ENCODE data around the gene FPR2.

DNA sequence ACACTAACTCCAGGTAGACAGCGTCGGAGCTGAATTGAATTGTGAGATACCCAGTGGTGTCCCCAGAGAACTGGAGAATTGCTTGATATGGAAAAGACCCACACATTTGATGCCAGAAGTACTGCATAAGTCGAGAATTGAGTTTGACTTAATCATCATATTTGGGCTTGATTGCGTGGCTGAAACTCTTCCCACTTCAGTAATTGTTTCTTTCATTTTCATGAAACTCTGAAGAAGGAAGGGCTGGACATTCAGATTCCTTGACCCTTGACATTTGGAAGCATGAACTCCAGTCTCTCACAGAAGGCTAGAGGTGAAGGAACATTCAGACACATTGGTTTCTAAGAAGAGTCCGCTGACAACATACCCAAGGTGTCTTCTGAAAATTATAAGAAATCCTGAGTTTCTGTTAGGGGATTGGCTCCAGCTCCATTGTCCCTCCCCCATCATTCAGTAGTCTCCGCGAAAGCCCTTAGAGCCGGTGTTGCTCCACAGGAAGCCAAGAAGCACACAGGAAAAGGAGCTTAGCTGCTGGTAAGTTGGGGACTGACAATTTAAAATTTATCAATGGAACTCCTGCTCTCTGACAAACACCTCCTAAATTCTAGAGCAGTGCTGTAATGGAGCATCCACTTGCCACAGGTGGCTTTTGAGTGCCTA, at the start of gene FPR2:
- TF ChIP-seq, protein P1, sequence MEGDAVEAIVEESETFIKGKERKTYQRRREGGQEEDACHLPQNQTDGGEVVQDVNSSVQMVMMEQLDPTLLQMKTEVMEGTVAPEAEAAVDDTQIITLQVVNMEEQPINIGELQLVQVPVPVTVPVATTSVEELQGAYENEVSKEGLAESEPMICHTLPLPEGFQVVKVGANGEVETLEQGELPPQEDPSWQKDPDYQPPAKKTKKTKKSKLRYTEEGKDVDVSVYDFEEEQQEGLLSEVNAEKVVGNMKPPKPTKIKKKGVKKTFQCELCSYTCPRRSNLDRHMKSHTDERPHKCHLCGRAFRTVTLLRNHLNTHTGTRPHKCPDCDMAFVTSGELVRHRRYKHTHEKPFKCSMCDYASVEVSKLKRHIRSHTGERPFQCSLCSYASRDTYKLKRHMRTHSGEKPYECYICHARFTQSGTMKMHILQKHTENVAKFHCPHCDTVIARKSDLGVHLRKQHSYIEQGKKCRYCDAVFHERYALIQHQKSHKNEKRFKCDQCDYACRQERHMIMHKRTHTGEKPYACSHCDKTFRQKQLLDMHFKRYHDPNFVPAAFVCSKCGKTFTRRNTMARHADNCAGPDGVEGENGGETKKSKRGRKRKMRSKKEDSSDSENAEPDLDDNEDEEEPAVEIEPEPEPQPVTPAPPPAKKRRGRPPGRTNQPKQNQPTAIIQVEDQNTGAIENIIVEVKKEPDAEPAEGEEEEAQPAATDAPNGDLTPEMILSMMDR (IDR thresholded peaks at IDR 0.05) = no peak
- no peak for TF ChIP-seq EP300 (IDR thresholded peaks at IDR 0.05)

All from ovary (tissue), 3 donors.